Measurements from ENCODE around the gene CACNA2D3. TPM values are rescaled to one million over a fixed set of nuclear protein-coding genes. Genes with fewer than 3 reads are reported as not detected.

CACNA2D3 gene
- total and polyA plus RNA-seq, 4 donors: 14.1 to 34.5 (median 33.4) TPM

DNA sequence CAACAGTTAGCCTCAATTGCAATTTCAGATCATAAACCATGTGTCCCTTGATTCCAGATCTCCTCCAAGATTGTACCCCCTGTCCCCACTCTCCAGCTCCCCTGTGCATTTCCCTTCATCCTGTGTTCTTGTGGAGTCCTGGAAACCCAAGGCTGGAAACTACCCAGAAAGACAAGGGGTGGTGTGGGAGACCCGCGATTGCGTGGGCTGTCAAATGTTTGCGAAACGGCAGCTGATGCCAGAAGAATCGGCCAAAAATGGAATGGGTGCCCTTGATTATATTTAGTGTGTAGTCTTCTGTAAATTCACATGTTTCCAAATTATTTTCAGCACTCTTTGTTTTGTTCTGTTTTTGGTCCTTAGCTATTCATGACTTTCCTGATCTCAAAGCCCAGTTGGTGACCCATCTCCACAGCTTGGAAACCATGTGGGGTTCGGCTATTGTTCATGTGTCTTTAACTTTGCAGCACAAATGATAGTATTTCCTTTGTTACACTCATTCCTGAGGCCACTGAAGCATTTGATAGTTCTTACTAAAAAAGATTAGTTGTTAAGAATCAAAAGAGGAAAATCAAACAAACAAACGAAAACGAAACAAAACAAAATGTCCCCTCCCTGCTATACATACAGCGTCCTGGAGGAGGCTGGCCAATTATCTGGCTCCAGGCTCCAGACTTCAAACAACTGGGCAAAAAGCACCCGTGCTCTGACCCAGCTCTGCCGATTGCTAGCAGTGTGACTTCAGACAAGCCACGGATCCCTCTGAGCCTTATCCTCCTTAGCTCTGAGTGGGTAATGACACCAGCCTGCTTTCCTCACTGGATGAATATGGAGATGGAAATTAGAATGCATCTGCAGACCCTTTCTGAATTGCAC is 120.9 kb downstream of the CACNA2D3 start:
- H3K27me3 ChIP-seq (ENCODE audit: control insufficient read depth, insufficient read depth, low read length): no peaks in the 10 kb centered on the region
- peak in 1 of 6 donors; percentile 46 for DNase-seq (ENCODE audit: low read depth in 4 of 6, low spot score in 6 of 6)
- no peaks in the 10 kb centered on the region for H3K4me1 ChIP-seq (ENCODE audit: control insufficient read depth, insufficient read depth, low read length)
- WGBS (ENCODE audit: insufficient coverage): 77% methylated on average over 7 of the region's 13 CpGs
- no peak overlapping the region for H3K27ac ChIP-seq (ENCODE audit: low read depth, low read length)
- H3K4me3 ChIP-seq (ENCODE audit: low read depth, low read length): no peak overlapping the region
- peaks cover 2% of the 10 kb centered on the region for H3K9me3 ChIP-seq (ENCODE audit: control insufficient read depth, insufficient read depth, low read length)
- H3K36me3 ChIP-seq (ENCODE audit: control insufficient read depth, insufficient read depth, low read length): no peaks in the 10 kb centered on the region

DNA sequence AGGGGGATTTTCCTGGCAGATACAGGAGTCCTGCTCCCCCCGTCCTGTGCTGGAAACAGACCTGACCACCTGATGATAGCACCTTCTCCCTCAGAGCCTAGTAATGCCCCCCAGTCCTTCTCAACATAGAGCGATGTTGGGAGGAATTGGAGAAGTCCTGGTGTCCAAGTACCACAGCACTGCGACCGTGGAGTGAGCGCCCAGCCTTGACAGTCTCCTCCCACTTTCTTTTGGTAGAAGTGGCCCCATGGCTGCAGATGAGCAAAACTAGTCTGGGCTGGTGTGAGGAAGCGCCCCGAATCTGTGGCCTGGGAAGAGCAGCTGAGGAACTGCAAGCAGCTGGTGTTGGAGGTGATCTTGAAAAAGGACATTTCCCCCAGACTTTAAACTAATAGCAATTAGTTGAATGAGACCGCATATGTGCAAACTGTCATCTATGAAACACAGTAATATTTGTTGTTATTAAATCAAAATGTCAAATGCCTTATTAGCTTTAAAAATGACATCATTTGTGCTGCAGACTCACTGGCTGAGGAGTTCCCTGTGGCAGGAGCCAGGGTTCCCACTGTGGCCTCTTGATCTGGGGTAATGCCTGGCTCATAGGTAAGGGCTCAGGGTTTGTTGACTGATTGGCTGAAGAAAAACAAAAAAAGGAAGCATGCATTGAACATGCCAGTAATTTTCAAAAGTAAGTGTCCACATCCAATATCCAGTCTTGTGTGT is 121.8 kb downstream of the CACNA2D3 start:
- Histone ChIP-seq H3K27me3 (ENCODE audit: control insufficient read depth, insufficient read depth, low read length) (no peaks in the 10 kb centered on the region), H3K9me3 (ENCODE audit: control insufficient read depth, insufficient read depth, low read length) (peaks cover 2% of the 10 kb centered on the region)
- WGBS (ENCODE audit: insufficient coverage): 96% methylated on average over 3 of the region's 8 CpGs

DNA sequence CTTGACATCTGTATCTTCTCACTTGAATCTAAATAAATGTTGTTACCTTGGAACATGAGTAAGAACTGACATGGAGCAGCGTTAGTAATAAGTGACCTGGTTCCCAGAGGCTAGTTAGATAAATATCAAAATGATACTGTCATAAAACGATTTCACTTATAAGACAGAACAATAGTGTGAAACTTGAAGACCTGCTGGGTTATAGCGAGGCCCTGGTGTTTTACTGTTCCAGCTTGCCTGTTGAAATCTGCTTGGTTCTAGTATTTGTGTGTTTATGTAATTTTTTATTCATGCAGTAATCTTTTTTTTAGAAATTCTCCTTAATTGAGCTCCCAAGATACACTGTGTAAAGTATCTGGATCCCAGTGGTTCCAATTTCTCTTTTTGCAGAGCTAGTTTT is 129.4 kb downstream of the CACNA2D3 start:
- no CpG with 5 or more reads among the region's 3 CpGs for WGBS (ENCODE audit: insufficient coverage)
- no peak overlapping the region for H3K27ac ChIP-seq (ENCODE audit: low read depth, low read length)
- no peak overlapping the region for H3K4me3 ChIP-seq (ENCODE audit: low read depth, low read length)
- DNase-seq (ENCODE audit: low read depth in 4 of 6, low spot score in 6 of 6): peak in 1 of 6 donors; percentile 75
- H3K4me1 ChIP-seq (ENCODE audit: control insufficient read depth, insufficient read depth, low read length): no peaks in the 10 kb centered on the region
- no peaks in the 10 kb centered on the region for H3K36me3 ChIP-seq (ENCODE audit: control insufficient read depth, insufficient read depth, low read length)
- H3K9me3 ChIP-seq (ENCODE audit: control insufficient read depth, insufficient read depth, low read length): no peaks in the 10 kb centered on the region
- peaks cover 4% of the 10 kb centered on the region for H3K27me3 ChIP-seq (ENCODE audit: control insufficient read depth, insufficient read depth, low read length)

More for the DNA sequence above, 121.8 kb downstream of the CACNA2D3 start:
- no peaks in the 10 kb centered on the region for H3K4me1 ChIP-seq (ENCODE audit: control insufficient read depth, insufficient read depth, low read length)
- H3K4me3 ChIP-seq (ENCODE audit: low read depth, low read length): no peak overlapping the region
- no peak for DNase-seq (ENCODE audit: low read depth in 4 of 6, low spot score in 6 of 6)
- H3K27ac ChIP-seq (ENCODE audit: low read depth, low read length): no peak overlapping the region
- no peaks in the 10 kb centered on the region for H3K36me3 ChIP-seq (ENCODE audit: control insufficient read depth, insufficient read depth, low read length)

DNA sequence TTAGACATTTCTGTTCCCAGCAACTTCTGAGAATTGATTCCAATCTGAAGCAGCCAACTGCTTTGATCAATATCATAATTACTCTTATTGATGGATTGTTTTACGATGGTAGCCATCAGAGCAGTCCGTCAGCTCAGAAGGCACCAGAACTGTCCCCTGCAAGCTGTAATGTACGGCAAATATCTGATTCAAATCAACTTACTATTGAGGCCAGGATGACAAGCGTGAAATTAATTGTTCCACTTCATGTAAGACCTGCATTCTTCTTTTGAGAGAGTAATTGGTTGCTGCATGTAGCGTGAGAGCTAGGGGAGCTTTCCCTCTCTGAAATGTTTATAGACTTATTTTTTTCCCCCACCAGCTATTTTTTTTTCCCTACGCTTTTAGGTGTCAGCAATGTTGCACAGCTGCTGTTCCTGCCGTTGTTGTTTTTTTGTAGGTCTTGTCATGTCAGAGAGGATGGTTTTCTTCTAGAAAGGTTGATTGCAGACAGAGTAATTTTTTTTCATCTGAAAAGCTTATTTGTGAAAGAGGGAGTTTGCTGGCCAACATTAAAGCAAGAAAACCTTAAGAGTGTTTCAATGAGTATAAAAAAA is 134.9 kb downstream of the CACNA2D3 start:
- DNase-seq (ENCODE audit: low read depth in 4 of 6, low spot score in 6 of 6): peak in 1 of 6 donors; percentile 74
- Histone ChIP-seq H3K9me3 (ENCODE audit: control insufficient read depth, insufficient read depth, low read length) (no peaks in the 10 kb centered on the region), H3K27ac (ENCODE audit: low read depth, low read length) (no peak overlapping the region), H3K4me3 (ENCODE audit: low read depth, low read length) (no peak overlapping the region), H3K4me1 (ENCODE audit: control insufficient read depth, insufficient read depth, low read length) (no peaks in the 10 kb centered on the region), H3K27me3 (ENCODE audit: control insufficient read depth, insufficient read depth, low read length) (peaks cover 5% of the 10 kb centered on the region), H3K36me3 (ENCODE audit: control insufficient read depth, insufficient read depth, low read length) (no peaks in the 10 kb centered on the region)
- no CpG with 5 or more reads among the region's 7 CpGs for WGBS (ENCODE audit: insufficient coverage)

DNA sequence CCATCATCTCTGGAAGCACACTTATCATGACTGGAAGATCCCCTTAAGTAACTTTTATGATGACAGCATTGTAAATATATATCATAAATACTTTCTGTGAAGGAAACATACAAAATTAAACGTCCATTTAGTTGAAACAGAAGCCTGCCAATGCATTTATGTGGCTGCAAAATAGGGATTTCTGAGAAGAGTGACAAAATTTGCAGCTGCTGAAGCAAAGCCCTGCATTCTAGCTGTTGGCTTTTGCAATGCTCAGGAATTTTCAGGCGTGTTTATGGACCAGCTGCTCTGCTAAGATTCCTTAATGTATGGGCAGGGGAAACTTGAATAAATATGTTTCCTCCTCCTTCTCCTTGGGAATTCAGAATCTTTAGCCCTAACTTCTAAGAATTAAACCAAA is 137.3 kb downstream of the CACNA2D3 start:
- 60% methylated on average over 1 of the region's 2 CpGs for WGBS (ENCODE audit: insufficient coverage)
- Histone ChIP-seq H3K27me3 (ENCODE audit: control insufficient read depth, insufficient read depth, low read length) (peaks cover 5% of the 10 kb centered on the region), H3K27ac (ENCODE audit: low read depth, low read length) (no peak overlapping the region), H3K4me3 (ENCODE audit: low read depth, low read length) (no peak overlapping the region), H3K36me3 (ENCODE audit: control insufficient read depth, insufficient read depth, low read length) (no peaks in the 10 kb centered on the region), H3K9me3 (ENCODE audit: control insufficient read depth, insufficient read depth, low read length) (no peaks in the 10 kb centered on the region), H3K4me1 (ENCODE audit: control insufficient read depth, insufficient read depth, low read length) (no peaks in the 10 kb centered on the region)
- DNase-seq (ENCODE audit: low read depth in 4 of 6, low spot score in 6 of 6): peak in 1 of 6 donors; percentile 46

DNA sequence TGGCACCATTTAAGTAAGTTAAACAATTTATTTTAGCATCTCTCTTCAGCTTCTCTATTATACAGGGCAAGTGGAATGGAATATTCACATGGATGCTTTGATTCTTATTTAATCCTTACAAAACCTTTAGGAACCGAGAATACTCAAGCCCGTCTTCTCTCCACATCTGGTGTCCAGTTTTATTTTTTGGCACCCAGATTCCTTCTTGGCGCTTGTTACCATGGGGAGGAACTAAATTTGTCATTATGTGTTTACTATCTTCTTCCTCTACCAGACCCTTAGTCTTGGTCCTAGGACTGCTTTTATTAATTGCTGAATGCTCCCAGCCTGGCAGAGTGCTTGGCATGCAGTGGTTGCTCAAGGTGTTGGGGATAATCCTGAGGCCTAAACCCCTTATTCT is 138.8 kb downstream of the CACNA2D3 start:
- WGBS (ENCODE audit: insufficient coverage): no CpG with 5 or more reads among the region's 3 CpGs
- Histone ChIP-seq H3K27ac (ENCODE audit: low read depth, low read length) (no peak overlapping the region), H3K4me1 (ENCODE audit: control insufficient read depth, insufficient read depth, low read length) (no peaks in the 10 kb centered on the region), H3K9me3 (ENCODE audit: control insufficient read depth, insufficient read depth, low read length) (no peaks in the 10 kb centered on the region), H3K4me3 (ENCODE audit: low read depth, low read length) (no peak overlapping the region), H3K36me3 (ENCODE audit: control insufficient read depth, insufficient read depth, low read length) (no peaks in the 10 kb centered on the region), H3K27me3 (ENCODE audit: control insufficient read depth, insufficient read depth, low read length) (peaks cover 4% of the 10 kb centered on the region)
- DNase-seq (ENCODE audit: low read depth in 4 of 6, low spot score in 6 of 6): no peak

DNA sequence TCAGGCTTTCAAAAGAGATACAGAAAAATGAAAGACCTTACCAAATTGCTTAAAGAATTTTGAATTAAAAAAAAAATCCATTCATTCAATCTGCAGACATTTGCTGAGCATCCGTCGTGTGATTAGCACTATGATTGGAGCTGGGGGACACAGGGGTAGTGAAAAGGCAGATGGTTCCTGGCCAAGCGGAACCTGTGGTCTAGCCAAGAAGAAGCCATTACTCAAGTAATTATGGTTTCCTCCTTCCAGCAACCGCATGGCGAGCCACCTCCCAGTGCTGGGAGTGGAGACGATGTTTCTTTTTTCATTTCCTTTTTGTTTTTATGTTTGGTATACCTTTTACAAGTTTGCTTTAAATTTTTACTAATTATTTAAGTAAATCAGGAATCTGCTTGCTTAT is 140.2 kb downstream of the CACNA2D3 start:
- DNase-seq (ENCODE audit: low read depth in 4 of 6, low spot score in 6 of 6): peak in 1 of 6 donors; percentile 60
- WGBS (ENCODE audit: insufficient coverage): no CpG with 5 or more reads among the region's 6 CpGs
- no peaks in the 10 kb centered on the region for H3K9me3 ChIP-seq (ENCODE audit: control insufficient read depth, insufficient read depth, low read length)
- no peaks in the 10 kb centered on the region for H3K4me1 ChIP-seq (ENCODE audit: control insufficient read depth, insufficient read depth, low read length)
- no peak overlapping the region for H3K4me3 ChIP-seq (ENCODE audit: low read depth, low read length)
- H3K27ac ChIP-seq (ENCODE audit: low read depth, low read length): no peak overlapping the region
- no peaks in the 10 kb centered on the region for H3K36me3 ChIP-seq (ENCODE audit: control insufficient read depth, insufficient read depth, low read length)
- peaks cover 2% of the 10 kb centered on the region for H3K27me3 ChIP-seq (ENCODE audit: control insufficient read depth, insufficient read depth, low read length)

DNA sequence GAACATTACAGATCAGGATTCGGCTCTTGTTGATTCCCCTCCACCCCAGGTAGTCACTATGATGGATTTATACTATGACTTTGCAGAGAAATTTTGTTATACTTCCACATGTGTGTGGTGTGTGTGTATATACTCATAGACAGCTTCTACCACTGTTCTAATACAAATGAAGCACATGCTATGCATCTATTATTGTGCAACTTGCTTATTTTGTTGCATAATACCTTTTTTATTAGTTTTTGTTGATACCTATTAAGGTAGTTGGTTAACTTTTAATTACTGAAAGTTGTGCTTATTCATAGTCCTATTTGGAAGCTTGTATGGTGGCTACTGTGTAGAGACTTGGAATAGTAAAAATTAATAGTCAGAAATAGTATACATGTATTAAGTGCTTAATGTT is 140.6 kb downstream of the CACNA2D3 start:
- no peak overlapping the region for H3K4me3 ChIP-seq (ENCODE audit: low read depth, low read length)
- H3K4me1 ChIP-seq (ENCODE audit: control insufficient read depth, insufficient read depth, low read length): no peaks in the 10 kb centered on the region
- DNase-seq (ENCODE audit: low read depth in 4 of 6, low spot score in 6 of 6): no peak
- no peaks in the 10 kb centered on the region for H3K9me3 ChIP-seq (ENCODE audit: control insufficient read depth, insufficient read depth, low read length)
- peaks cover 2% of the 10 kb centered on the region for H3K27me3 ChIP-seq (ENCODE audit: control insufficient read depth, insufficient read depth, low read length)
- WGBS (ENCODE audit: insufficient coverage): no CpG with 5 or more reads among the region's 1 CpG
- H3K36me3 ChIP-seq (ENCODE audit: control insufficient read depth, insufficient read depth, low read length): no peaks in the 10 kb centered on the region
- H3K27ac ChIP-seq (ENCODE audit: low read depth, low read length): no peak overlapping the region

DNA sequence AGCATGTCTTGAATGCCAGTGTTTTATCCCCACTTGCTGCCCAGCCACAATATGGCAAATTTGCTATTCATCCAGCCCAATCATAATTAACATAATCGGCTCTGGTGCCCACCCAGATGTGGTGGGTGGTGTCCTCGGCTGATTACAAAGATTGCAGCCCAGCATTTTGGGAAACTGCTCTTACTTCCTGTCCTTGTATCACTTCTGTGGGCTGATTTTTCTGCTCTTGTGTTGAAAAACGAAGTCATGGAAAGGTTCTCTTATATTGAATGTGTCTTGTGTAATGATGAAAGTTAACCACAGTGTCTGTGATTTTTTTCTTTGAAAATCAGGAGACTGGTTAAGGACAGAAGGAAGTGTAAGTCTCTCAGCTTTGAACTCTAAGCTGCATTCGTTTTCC is 141.7 kb downstream of the CACNA2D3 start:
- H3K36me3 ChIP-seq (ENCODE audit: control insufficient read depth, insufficient read depth, low read length): no peaks in the 10 kb centered on the region
- H3K9me3 ChIP-seq (ENCODE audit: control insufficient read depth, insufficient read depth, low read length): no peaks in the 10 kb centered on the region
- DNase-seq (ENCODE audit: low read depth in 4 of 6, low spot score in 6 of 6): no peak
- 81% methylated on average over 2 of the region's 4 CpGs for WGBS (ENCODE audit: insufficient coverage)
- no peaks in the 10 kb centered on the region for H3K4me1 ChIP-seq (ENCODE audit: control insufficient read depth, insufficient read depth, low read length)
- no peak overlapping the region for H3K4me3 ChIP-seq (ENCODE audit: low read depth, low read length)
- H3K27ac ChIP-seq (ENCODE audit: low read depth, low read length): no peak overlapping the region
- peaks cover 2% of the 10 kb centered on the region for H3K27me3 ChIP-seq (ENCODE audit: control insufficient read depth, insufficient read depth, low read length)
